HepG2 (cell line): ENCODE measurements around the gene SSMEM1. TPM values are rescaled to one million over a fixed set of nuclear protein-coding genes. Genes with fewer than 3 reads are reported as not detected.

Source experiments
- ATAC-seq: fragments of 200-7000 bp; cut with Tn5 transposase; 3 replicates; pipeline ENCODE4 v1.9.1; 2020; ENCODE audit warnings: mild to moderate bottlenecking, moderate library complexity
- BruUV-seq: library from RNA; stranded (reverse); fragments of 400-500 nt; replicated peaks from 2 replicates; lab custom pipeline; 2021; lab: Mats Ljungman, UMichigan
- CTCF ChIA-PET: fragments of 300-600 bp; formaldehyde crosslinking; extraction: SDS; loops from one replicate; lab custom pipeline; 2021; ENCODE audit warnings: low total read pairs, inconsistent platforms, low intra/inter-chr PET ratio; lab: Yijun Ruan, JAX
- POLR2A ChIA-PET: fragments of 350-600 bp; sonication (Branson Sonifier 250); formaldehyde crosslinking; loops from one replicate; lab custom pipeline; 2020; ENCODE audit warnings: antibody characterized with exemption, inconsistent platforms; lab: Yijun Ruan, JAX
- DNase-seq: peaks from one replicate; pipeline ENCODE4 v3.0.0-alpha.2; 2015; ENCODE audit warnings: low spot score
- FAIRE-seq: peaks from 3 replicates; lab custom pipeline; 2011; peaks lifted over from hg19 to GRCh38; lab: Jason Lieb, UNC
- H2AFZ ChIP-seq: one replicate; pipeline ENCODE4 v1.6.1; 2011; ENCODE audit warnings: low read length, inconsistent platforms
- H3K27ac ChIP-seq: fragments of 300-600 bp; 3 replicates; pipeline ENCODE4 v1.8.0; 2011; ENCODE audit warnings: mixed run types, mild to moderate bottlenecking, mixed read lengths, low read length, inconsistent platforms; ENCODE audit not compliant: insufficient read depth; ENCODE audit errors: extremely low read length
- H3K27me3 ChIP-seq, 2 experiments: fragments of 200-600 bp in 1 of 2; 2 replicates in 1 of 2; 3 replicates in 1 of 2; pipeline versions ENCODE4 v1.6.0 to v1.8.0; 2011; ENCODE audit warnings: low read length in 2 of 2, mild to moderate bottlenecking in 2 of 2, moderate library complexity in 2 of 2, inconsistent platforms in 1 of 2; ENCODE audit not compliant: insufficient read depth in 2 of 2, control insufficient read depth in 1 of 2
- H3K36me3 ChIP-seq, 2 experiments: fragments of 200-600 bp in 1 of 2; replicated peaks in 1 of 2; 2 replicates in 1 of 2; 3 replicates in 1 of 2; pipeline versions ENCODE4 v1.5.1 to v1.8.0; 2011; ENCODE audit warnings: low read length in 2 of 2, inconsistent platforms in 1 of 2; ENCODE audit not compliant: insufficient read depth in 2 of 2, control insufficient read depth in 1 of 2
- H3K4me1 ChIP-seq: 2 replicates; pipeline ENCODE4 v1.5.1; 2012; ENCODE audit warnings: low read length, inconsistent platforms; ENCODE audit not compliant: insufficient read depth
- H3K4me2 ChIP-seq: 2 replicates; pipeline ENCODE4 v1.6.0; 2011; ENCODE audit warnings: low read depth, low read length, inconsistent platforms
- H3K4me3 ChIP-seq, 3 experiments: fragments of 200-600 bp in 1 of 3; sonication (generic), shearing (Covaris generic) in 1 of 3; replicated peaks in 1 of 3; 2 replicates each; pipeline ENCODE4 v1.5.1; 2011 to 2016; ENCODE audit warnings: low read length in 3 of 3, inconsistent platforms in 2 of 3, low read depth in 2 of 3, mild to moderate bottlenecking in 2 of 3, control low read depth in 1 of 3, mixed read lengths in 1 of 3; ENCODE audit not compliant: insufficient read depth in 1 of 3
- H3K79me2 ChIP-seq: one replicate; pipeline ENCODE4 v1.6.1; 2011; ENCODE audit warnings: low read length, inconsistent platforms; ENCODE audit not compliant: insufficient read depth
- H3K9ac ChIP-seq: 2 replicates; pipeline ENCODE4 v1.6.0; 2011; ENCODE audit warnings: mild to moderate bottlenecking, low read depth, low read length, inconsistent platforms; ENCODE audit not compliant: insufficient read depth
- H3K9me3 ChIP-seq: 2 replicates; pipeline ENCODE4 v1.5.1; 2012; ENCODE audit warnings: mild to moderate bottlenecking, low read length
- H4K20me1 ChIP-seq: 2 replicates; pipeline ENCODE4 v1.6.0; 2011; ENCODE audit warnings: inconsistent platforms, mild to moderate bottlenecking, low read length, moderate library complexity; ENCODE audit not compliant: insufficient read depth
- ATF3 ChIP-seq: sonication (generic); formaldehyde crosslinking; IDR thresholded peaks from 2 replicates; pipeline ENCODE4 v1.4.0; 2020; ENCODE audit warnings: missing genetic modification reagents
- ZNF121 ChIP-seq: sonication (generic); formaldehyde crosslinking; IDR thresholded peaks from 2 replicates; pipeline ENCODE4 v1.5.0; 2020; ENCODE audit warnings: mild to moderate bottlenecking, missing genetic modification reagents
- ZNF607 ChIP-seq: sonication (generic); formaldehyde crosslinking; IDR thresholded peaks from 2 replicates; pipeline ENCODE4 v1.5.1; 2020; ENCODE audit warnings: missing genetic modification reagents, mild to moderate bottlenecking, borderline replicate concordance
- ZNF7 ChIP-seq: IDR thresholded peaks from 2 replicates; pipeline ENCODE4 v1.6.1; 2016; ENCODE audit warnings: missing biosample characterization, missing genetic modification reagents
- WGBS: methylation state at CpG from one replicate; pipeline ENCODE4 v1.1.6; 2017; ENCODE audit warnings: low lambda C conversion rate; 5-methylcytosine and 5-hydroxymethylcytosine counted together
- in situ Hi-C: cut with HindIII; loops from 2 replicates; pipeline ENCODE4 v1.10.0; 2017; ENCODE audit warnings: low pct_unique_long_range_greater_than_20kb; ENCODE audit not compliant: extremely low pct_ligation_motif_present
- intact Hi-C: fragments of 100-400 bp; cut with micrococcal nuclease; formaldehyde crosslinking; loops from one replicate; pipeline ENCODE4 v1.10.0; 2022; ENCODE audit not compliant: unreplicated experiment
- polyA plus RNA-seq, 8 experiments: library from polyadenylated mRNA; depleted of rRNA in 3 of 8; stranded (reverse) in 7 of 8; unstranded in 1 of 8; fragments of >200 nt; fragmentation: Illumina TruSeq in 4 of 8; extraction: Trizol in 4 of 8; gene quantifications; 2 replicates each; pipeline versions ENCODE4 v1.2.1 to v1.2.3, GENCODE V29; 2011 to 2016; ENCODE audit warnings: low read depth in 4 of 8, missing spikeins in 1 of 8, mixed read lengths in 1 of 8; ENCODE audit not compliant: insufficient read depth in 1 of 8
- total RNA-seq, 5 experiments: library from RNA; depleted of rRNA; stranded (reverse); fragments of >200 nt; fragmentation: Illumina TruSeq; extraction: Trizol; gene quantifications; 2 replicates each; pipeline ENCODE4 v1.2.3, GENCODE V29; 2016; ENCODE audit warnings: low read depth in 1 of 5
- TF ChIP-seq, protein P1 (sequence below): sonication (generic); formaldehyde crosslinking; IDR thresholded peaks from 2 replicates; pipeline ENCODE4 v1.4.0; 2020; ENCODE audit warnings: missing genetic modification reagents
- TF ChIP-seq, protein P2 (sequence below): IDR thresholded peaks from 2 replicates; pipeline ENCODE4 v1.6.1; 2016; ENCODE audit warnings: low read depth, control low read depth

SSMEM1 gene
- total and polyA plus RNA-seq, 2 of the 13 experiments (the other 11 are each of a cell fraction or from before 2014, with no cell fraction given), result not detected

DNA sequence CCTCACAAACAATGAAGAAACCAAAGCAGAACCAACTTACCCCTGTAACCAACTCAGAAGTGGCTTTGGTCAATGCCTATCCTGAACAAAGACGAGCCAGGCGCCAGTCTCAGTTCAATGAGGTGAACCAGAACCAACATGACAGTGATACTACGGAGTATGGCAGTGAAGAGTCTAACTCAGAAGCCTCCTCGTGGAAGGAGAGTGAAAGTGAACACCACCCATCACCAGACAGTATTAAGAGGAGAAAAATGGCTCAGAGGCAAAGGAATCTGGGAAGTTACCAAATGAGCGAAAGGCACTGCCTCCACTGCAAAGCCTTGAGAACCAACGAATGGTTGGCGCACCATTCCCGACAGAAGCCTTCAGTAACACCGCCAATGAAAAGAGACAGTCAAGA, 8.4 kb downstream of the SSMEM1 start:
- FAIRE-seq (no peak), ATAC-seq (peak; percentile 68), DNase-seq (no peak)
- TF ChIP-seq, protein P1, sequence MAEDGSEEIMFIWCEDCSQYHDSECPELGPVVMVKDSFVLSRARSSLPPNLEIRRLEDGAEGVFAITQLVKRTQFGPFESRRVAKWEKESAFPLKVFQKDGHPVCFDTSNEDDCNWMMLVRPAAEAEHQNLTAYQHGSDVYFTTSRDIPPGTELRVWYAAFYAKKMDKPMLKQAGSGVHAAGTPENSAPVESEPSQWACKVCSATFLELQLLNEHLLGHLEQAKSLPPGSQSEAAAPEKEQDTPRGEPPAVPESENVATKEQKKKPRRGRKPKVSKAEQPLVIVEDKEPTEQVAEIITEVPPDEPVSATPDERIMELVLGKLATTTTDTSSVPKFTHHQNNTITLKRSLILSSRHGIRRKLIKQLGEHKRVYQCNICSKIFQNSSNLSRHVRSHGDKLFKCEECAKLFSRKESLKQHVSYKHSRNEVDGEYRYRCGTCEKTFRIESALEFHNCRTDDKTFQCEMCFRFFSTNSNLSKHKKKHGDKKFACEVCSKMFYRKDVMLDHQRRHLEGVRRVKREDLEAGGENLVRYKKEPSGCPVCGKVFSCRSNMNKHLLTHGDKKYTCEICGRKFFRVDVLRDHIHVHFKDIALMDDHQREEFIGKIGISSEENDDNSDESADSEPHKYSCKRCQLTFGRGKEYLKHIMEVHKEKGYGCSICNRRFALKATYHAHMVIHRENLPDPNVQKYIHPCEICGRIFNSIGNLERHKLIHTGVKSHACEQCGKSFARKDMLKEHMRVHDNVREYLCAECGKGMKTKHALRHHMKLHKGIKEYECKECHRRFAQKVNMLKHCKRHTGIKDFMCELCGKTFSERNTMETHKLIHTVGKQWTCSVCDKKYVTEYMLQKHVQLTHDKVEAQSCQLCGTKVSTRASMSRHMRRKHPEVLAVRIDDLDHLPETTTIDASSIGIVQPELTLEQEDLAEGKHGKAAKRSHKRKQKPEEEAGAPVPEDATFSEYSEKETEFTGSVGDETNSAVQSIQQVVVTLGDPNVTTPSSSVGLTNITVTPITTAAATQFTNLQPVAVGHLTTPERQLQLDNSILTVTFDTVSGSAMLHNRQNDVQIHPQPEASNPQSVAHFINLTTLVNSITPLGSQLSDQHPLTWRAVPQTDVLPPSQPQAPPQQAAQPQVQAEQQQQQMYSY (CRISPR knock-in tag), result no peak
- TF ChIP-seq, protein P2, sequence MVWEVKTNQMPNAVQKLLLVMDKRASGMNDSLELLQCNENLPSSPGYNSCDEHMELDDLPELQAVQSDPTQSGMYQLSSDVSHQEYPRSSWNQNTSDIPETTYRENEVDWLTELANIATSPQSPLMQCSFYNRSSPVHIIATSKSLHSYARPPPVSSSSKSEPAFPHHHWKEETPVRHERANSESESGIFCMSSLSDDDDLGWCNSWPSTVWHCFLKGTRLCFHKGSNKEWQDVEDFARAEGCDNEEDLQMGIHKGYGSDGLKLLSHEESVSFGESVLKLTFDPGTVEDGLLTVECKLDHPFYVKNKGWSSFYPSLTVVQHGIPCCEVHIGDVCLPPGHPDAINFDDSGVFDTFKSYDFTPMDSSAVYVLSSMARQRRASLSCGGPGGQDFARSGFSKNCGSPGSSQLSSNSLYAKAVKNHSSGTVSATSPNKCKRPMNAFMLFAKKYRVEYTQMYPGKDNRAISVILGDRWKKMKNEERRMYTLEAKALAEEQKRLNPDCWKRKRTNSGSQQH (CRISPR knock-in tag), result no peak
- TF ChIP-seq ZNF607 (no peak), ATF3 (CRISPR knock-in tag) (no peak), ZNF7 (CRISPR knock-in tag) (peak; percentile 80), ZNF121 (CRISPR knock-in tag) (no peak)
- CTCF ChIA-PET, result no interaction called here
- Histone ChIP-seq H3K9ac (no peak overlapping the region), H3K79me2 (no peaks in the 10 kb centered on the region), H3K4me3 (no peak overlapping the region), H2AFZ (no peak overlapping the region), H3K4me1 (peaks cover 18% of the 10 kb centered on the region), H3K9me3 (no peaks in the 10 kb centered on the region), H3K27ac (no peak overlapping the region), H3K4me2 (no peak overlapping the region), H3K27me3 (no peaks in the 10 kb centered on the region), H4K20me1 (no peaks in the 10 kb centered on the region), H3K36me3 (no peaks in the 10 kb centered on the region)
- no TSS peak for BruUV-seq
- intact Hi-C loops, result no loop called here
- WGBS, result 69% methylated on average over 9 of the region's 9 CpGs
- in situ Hi-C loops, result no loop called here
- POLR2A ChIA-PET, result interaction anchor here (1.0 kb wide), 1 partner anchor 11 kb away, joined by 3 read pairs; the partner anchor contains the start of gene TMEM209
